Measurements from ENCODE around the gene HSD17B13.
"Not testable (repeated sequence)": the region's sequence is repeated elsewhere in the genome, so short reads cannot be mapped to it uniquely, and the experiment has no call there.

Gene HSD17B13

GRCh38 chr4:87317527-87317926 is 5.2 kb downstream of the HSD17B13 start:
- in situ Hi-C loops (cut with MboI; ENCODE audit: low sequenced_read_pairs) = no loop called here

- in situ Hi-C loops (cut with MboI; ENCODE audit: low sequenced_read_pairs) = no loop called here
These were observed 5.7 kb downstream of the HSD17B13 start for GRCh38 chr4:87316961-87317360.

GRCh38 chr4:87315000-87315399 is 7.7 kb downstream of the HSD17B13 start:
- in situ Hi-C loops (cut with MboI; ENCODE audit: low sequenced_read_pairs) = not testable (repeated sequence)

- in situ Hi-C loops (cut with MboI; ENCODE audit: low sequenced_read_pairs) = no loop called here
These were observed 8.9 kb downstream of the HSD17B13 start for GRCh38 chr4:87313756-87314155.

GRCh38 chr4:87311684-87312083 is 11.0 kb downstream of the HSD17B13 start:
- in situ Hi-C loops (cut with MboI; ENCODE audit: low sequenced_read_pairs) = no loop called here

- in situ Hi-C loops (cut with MboI; ENCODE audit: low sequenced_read_pairs) = no loop called here
These were observed 11.9 kb downstream of the HSD17B13 start for GRCh38 chr4:87310691-87311335.

GRCh38 chr4:87309625-87310024 is 13.1 kb downstream of the HSD17B13 start:
- in situ Hi-C loops (cut with MboI; ENCODE audit: low sequenced_read_pairs) = no loop called here

GRCh38 chr4:87306056-87306455 is 16.6 kb downstream of the HSD17B13 start:
- in situ Hi-C loops (cut with MboI; ENCODE audit: low sequenced_read_pairs) = no loop called here

GRCh38 chr4:87305562-87305961 is 17.1 kb downstream of the HSD17B13 start:
- in situ Hi-C loops (cut with MboI; ENCODE audit: low sequenced_read_pairs) = no loop called here

- in situ Hi-C loops (cut with MboI; ENCODE audit: low sequenced_read_pairs) = no loop called here
These were observed 17.8 kb downstream of the HSD17B13 start for GRCh38 chr4:87304745-87305432.

- in situ Hi-C loops (cut with MboI; ENCODE audit: low sequenced_read_pairs) = no loop called here
These were observed 22.8 kb downstream of the HSD17B13 start for GRCh38 chr4:87299898-87300297.

GRCh38 chr4:87298362-87298761 is 24.3 kb downstream of the HSD17B13 start:
- in situ Hi-C loops (cut with MboI; ENCODE audit: low sequenced_read_pairs) = no loop called here

GRCh38 chr4:87294911-87295310 is 27.8 kb downstream of the HSD17B13 start:
- in situ Hi-C loops (cut with MboI; ENCODE audit: low sequenced_read_pairs) = not testable (repeated sequence)

- in situ Hi-C loops (cut with MboI; ENCODE audit: low sequenced_read_pairs) = not testable (repeated sequence)
These were observed 28.8 kb downstream of the HSD17B13 start for GRCh38 chr4:87293889-87294288.

GRCh38 chr4:87286970-87287369 is 35.7 kb downstream of the HSD17B13 start:
- in situ Hi-C loops (cut with MboI; ENCODE audit: low sequenced_read_pairs) = no loop called here

- in situ Hi-C loops (cut with MboI; ENCODE audit: low sequenced_read_pairs) = not testable (repeated sequence)
These were observed 38.4 kb downstream of the HSD17B13 start for GRCh38 chr4:87284268-87284667.

- in situ Hi-C loops (cut with MboI; ENCODE audit: low sequenced_read_pairs) = no loop called here
These were observed 39.5 kb downstream of the HSD17B13 start for GRCh38 chr4:87283151-87283550.

- in situ Hi-C loops (cut with MboI; ENCODE audit: low sequenced_read_pairs) = no loop called here
These were observed 41.1 kb downstream of the HSD17B13 start for GRCh38 chr4:87281603-87282002.

GRCh38 chr4:87278335-87278794 is 44.3 kb downstream of the HSD17B13 start:
- in situ Hi-C loops (cut with MboI; ENCODE audit: low sequenced_read_pairs) = no loop called here

- in situ Hi-C loops (cut with MboI; ENCODE audit: low sequenced_read_pairs) = no loop called here
These were observed 47.4 kb downstream of the HSD17B13 start for GRCh38 chr4:87275311-87275710.

- in situ Hi-C loops (cut with MboI; ENCODE audit: low sequenced_read_pairs) = loop anchor here (25.0 kb wide), 1 partner anchor 187 kb away; no protein-coding TSS in a partner anchor
These were observed 47.9 kb downstream of the HSD17B13 start for GRCh38 chr4:87274803-87275202.

GRCh38 chr4:87274327-87274726 is 48.4 kb downstream of the HSD17B13 start:
- in situ Hi-C loops (cut with MboI; ENCODE audit: low sequenced_read_pairs) = loop anchor here (25.0 kb wide), 1 partner anchor 188 kb away; no protein-coding TSS in a partner anchor
